Measurements from ENCODE around the gene ITSN2.

The ITSN2 gene

DNA sequence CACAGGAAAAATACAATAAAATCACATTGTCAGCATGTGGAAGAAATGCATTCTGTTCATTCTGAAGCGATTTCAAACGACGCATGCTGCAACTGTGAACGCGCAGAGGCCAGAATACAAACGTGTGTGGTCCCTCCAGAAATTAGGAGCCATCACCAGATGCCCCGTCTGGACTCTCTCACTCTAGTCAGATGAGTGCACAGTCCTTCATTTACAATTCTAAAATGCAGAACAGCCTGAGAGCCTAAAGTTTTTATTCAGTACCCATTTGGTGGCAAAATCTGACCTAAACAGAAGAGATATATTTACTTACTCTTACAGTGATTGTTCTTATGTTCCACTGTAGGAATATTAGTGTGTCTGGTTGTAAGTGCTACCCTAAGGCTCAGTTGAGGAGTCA, 148.9 kb downstream of the ITSN2 start:
- H3K27me3 ChIP-seq, result no peaks in the 10 kb centered on the region
- peaks cover 0 to 13% (median 10%) of the 10 kb centered on the region in 10 experiments; a peak in 12 of 20 replicates for H3K4me1 ChIP-seq
- H3K9ac ChIP-seq, result no peak overlapping the region
- H4K20me1 ChIP-seq, result peaks cover 0 to 4% (median 0%) of the 10 kb centered on the region in 11 experiments; a peak in 2 of 22 replicates
- peaks cover 49 to 98% (median 78%) of the 10 kb centered on the region in 11 experiments for H3K36me3 ChIP-seq
- no peak overlapping the region for H3K27ac ChIP-seq
- H3K9me3 ChIP-seq (replicated peaks in 1 of 11), result no peaks in the 10 kb centered on the region
- H3K4me3 ChIP-seq, result no peak overlapping the region
- no peak for TF ChIP-seq Cebpa-rat (IDR thresholded peaks at IDR 0.05)
- H3K4me2 ChIP-seq, result no peak overlapping the region

DNA sequence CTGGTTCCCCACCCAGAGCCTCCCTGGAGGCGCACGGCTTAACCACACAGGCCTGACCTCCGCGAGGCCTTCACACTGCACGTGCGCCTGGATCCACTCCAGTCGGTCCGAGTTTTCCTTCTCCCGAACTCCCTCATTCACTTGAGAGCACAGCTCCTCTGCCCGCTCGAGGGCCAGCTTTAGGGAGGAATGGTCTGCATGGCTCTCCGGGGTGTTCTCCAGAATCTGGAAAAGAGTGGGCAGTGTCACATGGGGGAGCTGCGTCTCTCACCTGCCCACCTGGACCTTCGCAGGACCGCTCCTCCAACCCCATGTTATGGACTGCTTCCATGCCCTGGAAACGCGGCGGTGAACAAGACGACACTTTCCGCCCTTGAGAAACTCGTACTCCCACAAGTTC, 149.6 kb downstream of the ITSN2 start:
- Histone ChIP-seq H3K9ac (no peak overlapping the region), H4K20me1 (peaks cover 0 to 4% (median 0%) of the 10 kb centered on the region in 11 experiments; a peak in 2 of 22 replicates), H3K4me3 (no peak overlapping the region), H3K4me1 (peaks cover 0 to 13% (median 10%) of the 10 kb centered on the region in 10 experiments; a peak in 12 of 20 replicates), H3K27me3 (no peaks in the 10 kb centered on the region), H3K4me2 (no peak overlapping the region), H3K27ac (no peak overlapping the region), H3K9me3 (replicated peaks in 1 of 11) (no peaks in the 10 kb centered on the region), H3K36me3 (peaks cover 42 to 98% (median 72%) of the 10 kb centered on the region in 11 experiments)
- no peak for TF ChIP-seq Cebpa-rat (IDR thresholded peaks at IDR 0.05)

GRCh38 chr2:24210106-24210455, 150.3 kb downstream of the ITSN2 start:
- peaks cover 0 to 4% (median 0%) of the 10 kb centered on the region in 11 experiments; a peak in 2 of 22 replicates for H4K20me1 ChIP-seq
- TF ChIP-seq Cebpa-rat (IDR thresholded peaks at IDR 0.05), result no peak
- no peaks in the 10 kb centered on the region for H3K27me3 ChIP-seq
- H3K27ac ChIP-seq, result no peak overlapping the region
- peaks cover 0 to 13% (median 10%) of the 10 kb centered on the region in 10 experiments; a peak in 12 of 20 replicates for H3K4me1 ChIP-seq
- no peak overlapping the region for H3K4me2 ChIP-seq
- H3K36me3 ChIP-seq, result peaks cover 42 to 98% (median 73%) of the 10 kb centered on the region in 11 experiments
- H3K4me3 ChIP-seq, result no peak overlapping the region
- H3K9ac ChIP-seq, result no peak overlapping the region
- H3K9me3 ChIP-seq (replicated peaks in 1 of 11), result no peaks in the 10 kb centered on the region

DNA sequence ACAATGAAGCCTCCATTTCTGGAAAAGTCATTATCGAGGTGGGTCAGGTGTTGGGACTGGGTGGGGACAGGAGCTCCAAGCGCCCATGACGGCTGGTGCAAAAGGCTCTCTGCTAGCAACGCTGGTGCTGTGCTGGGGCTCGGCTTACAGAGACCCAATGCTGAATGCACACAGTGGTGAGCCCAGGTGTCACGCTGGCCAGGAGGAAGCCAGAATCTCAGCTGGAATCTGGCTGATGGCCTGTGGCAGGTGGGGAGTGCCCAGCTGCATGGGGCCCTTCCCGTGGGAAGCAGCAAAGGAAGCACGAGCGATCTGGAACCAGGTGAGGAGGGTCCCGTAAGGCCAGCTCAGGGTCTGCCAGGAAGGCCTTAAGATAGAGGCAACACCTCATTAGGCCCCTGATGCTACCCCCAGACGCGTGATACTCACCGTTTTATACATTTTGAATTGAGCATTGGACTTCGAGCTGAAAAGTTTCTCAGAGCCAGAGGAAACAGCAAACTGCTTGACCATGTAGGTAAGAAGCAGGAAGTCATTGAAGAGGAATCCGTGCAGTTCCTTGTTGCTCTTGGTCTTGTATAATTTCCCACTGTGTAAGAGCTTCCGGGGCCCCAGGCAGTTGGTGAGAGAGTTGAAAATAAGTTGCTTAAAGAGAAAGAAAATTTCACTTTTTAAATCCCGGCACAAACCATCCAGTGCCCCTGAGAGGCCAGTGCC, 150.8 kb downstream of the ITSN2 start:
- H3K4me1 ChIP-seq, result peaks cover 0 to 13% (median 10%) of the 10 kb centered on the region in 10 experiments; a peak in 12 of 20 replicates
- peaks cover 47 to 99% (median 76%) of the 10 kb centered on the region in 11 experiments for H3K36me3 ChIP-seq
- no peak overlapping the region for H3K27ac ChIP-seq
- H3K4me3 ChIP-seq, result no peak overlapping the region
- H3K27me3 ChIP-seq, result no peaks in the 10 kb centered on the region
- H4K20me1 ChIP-seq, result peaks cover 0 to 4% (median 0%) of the 10 kb centered on the region in 11 experiments; a peak in 3 of 22 replicates
- H3K4me2 ChIP-seq, result no peak overlapping the region
- H3K9me3 ChIP-seq (replicated peaks in 1 of 11), result no peaks in the 10 kb centered on the region
- no peak overlapping the region for H3K9ac ChIP-seq
- no peak for TF ChIP-seq Cebpa-rat (IDR thresholded peaks at IDR 0.05)

GRCh38 chr2:24208490-24208889, 151.8 kb downstream of the ITSN2 start:
- H3K27me3 ChIP-seq, result no peaks in the 10 kb centered on the region
- H4K20me1 ChIP-seq, result peaks cover 0 to 4% (median 0%) of the 10 kb centered on the region in 11 experiments; a peak in 3 of 22 replicates
- H3K4me1 ChIP-seq, result peaks cover 0 to 13% (median 10%) of the 10 kb centered on the region in 10 experiments; a peak in 12 of 20 replicates
- peaks cover 58 to 100% (median 86%) of the 10 kb centered on the region in 11 experiments for H3K36me3 ChIP-seq
- no peaks in the 10 kb centered on the region for H3K9me3 ChIP-seq (replicated peaks in 1 of 11)
- no peak overlapping the region for H3K27ac ChIP-seq
- no peak overlapping the region for H3K4me3 ChIP-seq
- H3K9ac ChIP-seq, result no peak overlapping the region
- no peak for TF ChIP-seq Cebpa-rat (IDR thresholded peaks at IDR 0.05)
- H3K4me2 ChIP-seq, result no peak overlapping the region

GRCh38 chr2:24207359-24207758, 153.0 kb downstream of the ITSN2 start:
- no peaks in the 10 kb centered on the region for H3K9me3 ChIP-seq (replicated peaks in 1 of 11)
- peaks cover 0 to 13% (median 10%) of the 10 kb centered on the region in 10 experiments; a peak in 12 of 20 replicates for H3K4me1 ChIP-seq
- H3K9ac ChIP-seq, result no peak overlapping the region; a peak in 1 of 22 replicates
- no peak for TF ChIP-seq Cebpa-rat (IDR thresholded peaks at IDR 0.05)
- peak overlapping the region in 6 of 11 experiments; percentile 37 to 61 (median 51); a peak in 12 of 22 replicates for H3K4me2 ChIP-seq
- H3K36me3 ChIP-seq, result peaks cover 60 to 100% (median 83%) of the 10 kb centered on the region in 11 experiments
- H3K27ac ChIP-seq, result no peak overlapping the region
- peaks cover 0 to 4% (median 0%) of the 10 kb centered on the region in 11 experiments; a peak in 3 of 22 replicates for H4K20me1 ChIP-seq
- no peaks in the 10 kb centered on the region for H3K27me3 ChIP-seq
- no peak overlapping the region for H3K4me3 ChIP-seq

DNA sequence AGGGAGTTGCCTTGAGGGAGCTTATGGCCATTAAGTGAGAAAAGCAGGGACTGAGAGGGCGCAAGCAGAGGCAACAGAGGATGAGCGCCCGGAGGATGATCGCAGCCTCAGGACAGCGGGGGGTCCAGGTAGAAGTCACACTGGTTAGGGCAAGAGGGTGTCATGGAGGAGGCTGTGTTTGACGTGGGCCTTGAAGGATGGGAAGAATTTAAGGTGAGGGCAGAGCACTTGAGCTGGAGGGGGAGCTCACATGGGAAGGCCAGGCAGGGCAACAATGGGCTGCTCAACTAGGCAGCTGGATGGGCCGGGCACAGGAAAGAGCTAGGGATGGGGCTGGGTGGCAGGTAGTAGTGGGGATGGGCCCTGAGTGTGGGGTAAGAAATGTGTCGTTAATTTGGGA, 153.6 kb downstream of the ITSN2 start:
- H3K9ac ChIP-seq, result no peak overlapping the region
- H3K36me3 ChIP-seq, result peaks cover 60 to 95% (median 76%) of the 10 kb centered on the region in 11 experiments

DNA sequence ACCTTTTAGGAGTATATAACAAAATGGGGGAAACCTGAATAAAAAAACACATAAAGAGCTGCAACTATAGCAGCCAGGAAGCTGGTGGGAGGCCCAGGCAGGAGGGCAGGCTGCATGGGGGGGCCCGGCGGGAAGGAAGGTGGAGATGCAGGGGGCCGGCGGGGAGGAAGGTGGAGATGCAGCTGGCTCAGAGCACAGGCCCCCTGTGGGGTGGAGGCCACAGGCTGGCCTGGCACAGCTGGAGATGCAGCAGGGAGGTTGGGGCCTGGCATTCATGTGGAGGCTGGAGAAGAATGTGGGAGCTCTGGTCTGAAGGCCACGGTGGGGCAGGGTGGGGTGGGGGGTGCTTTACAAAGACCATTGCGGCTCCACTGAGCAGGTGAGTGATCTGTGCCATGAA, 154.1 kb downstream of the ITSN2 start:
- Histone ChIP-seq H3K9me3 (replicated peaks in 1 of 11) (no peaks in the 10 kb centered on the region), H3K4me2 (no peak overlapping the region), H3K9ac (no peak overlapping the region), H3K4me3 (no peak overlapping the region), H3K27ac (no peak overlapping the region), H3K27me3 (no peaks in the 10 kb centered on the region), H3K36me3 (peaks cover 60 to 94% (median 71%) of the 10 kb centered on the region in 11 experiments), H3K4me1 (peaks cover 0 to 13% (median 10%) of the 10 kb centered on the region in 10 experiments; a peak in 12 of 20 replicates), H4K20me1 (peaks cover 0 to 4% (median 0%) of the 10 kb centered on the region in 11 experiments; a peak in 2 of 22 replicates)
- no peak for TF ChIP-seq Cebpa-rat (IDR thresholded peaks at IDR 0.05)

More for the DNA sequence above, 153.6 kb downstream of the ITSN2 start:
- Histone ChIP-seq H3K27me3 (no peaks in the 10 kb centered on the region), H3K27ac (no peak overlapping the region), H3K9me3 (replicated peaks in 1 of 11) (no peaks in the 10 kb centered on the region), H3K4me2 (no peak overlapping the region), H4K20me1 (peaks cover 0 to 4% (median 0%) of the 10 kb centered on the region in 11 experiments; a peak in 3 of 22 replicates), H3K4me1 (peaks cover 0 to 13% (median 10%) of the 10 kb centered on the region in 10 experiments; a peak in 12 of 20 replicates), H3K4me3 (no peak overlapping the region)
- no peak for TF ChIP-seq Cebpa-rat (IDR thresholded peaks at IDR 0.05)

- peaks cover 57 to 93% (median 60%) of the 10 kb centered on the region in 11 experiments for H3K36me3 ChIP-seq
- H3K9me3 ChIP-seq (replicated peaks in 1 of 11), result no peaks in the 10 kb centered on the region
- no peak overlapping the region for H3K4me3 ChIP-seq
- H3K4me2 ChIP-seq, result no peak overlapping the region
- peaks cover 0 to 13% (median 10%) of the 10 kb centered on the region in 10 experiments; a peak in 12 of 20 replicates for H3K4me1 ChIP-seq
- no peak for TF ChIP-seq Cebpa-rat (IDR thresholded peaks at IDR 0.05)
- H3K27me3 ChIP-seq, result no peaks in the 10 kb centered on the region
- H3K27ac ChIP-seq, result no peak overlapping the region
- peaks cover 0 to 4% (median 0%) of the 10 kb centered on the region in 11 experiments; a peak in 2 of 22 replicates for H4K20me1 ChIP-seq
- no peak overlapping the region for H3K9ac ChIP-seq
Measured at GRCh38 chr2:24205131-24205530, 155.2 kb downstream of the ITSN2 start.
